IMR-90 (cell line): ENCODE measurements around the gene YBEY.

ENCODE experiments used
- BHLHE40 ChIP-seq: fragments of 150-350 bp; IDR thresholded peaks from 2 replicates; pipeline ENCODE4 v1.6.1; 2016; ENCODE audit warnings: mild to moderate bottlenecking, low read depth, low read length
- CEBPB ChIP-seq: IDR thresholded peaks from 2 replicates; pipeline ENCODE4 v1.6.1; 2012; ENCODE audit warnings: low read depth, low read length, improper control_type of control experiment
- CHD1 ChIP-seq: IDR thresholded peaks from 2 replicates; pipeline ENCODE4 v1.6.1; 2012; ENCODE audit warnings: low read depth, low read length, improper control_type of control experiment
- CTCF ChIP-seq: conservative IDR thresholded peaks from 2 replicates; pipeline ENCODE4 v1.5.1; 2012; ENCODE audit warnings: mild to moderate bottlenecking, low read depth, low read length, improper control_type of control experiment
- ELK1 ChIP-seq: fragments of 150-350 bp; IDR thresholded peaks from 2 replicates; pipeline ENCODE4 v1.6.1; 2016; ENCODE audit warnings: low read depth, mild to moderate bottlenecking, low read length, moderate library complexity, borderline replicate concordance
- FOS ChIP-seq: fragments of 150-350 bp; IDR thresholded peaks from 2 replicates; pipeline ENCODE4 v1.6.1; 2016; ENCODE audit warnings: low read depth, low read length
- MAFK ChIP-seq: IDR thresholded peaks from 2 replicates; pipeline ENCODE4 v1.6.1; 2012; ENCODE audit warnings: low read depth, low read length, improper control_type of control experiment
- MXI1 ChIP-seq: IDR thresholded peaks from 2 replicates; pipeline ENCODE4 v1.6.1; 2012; ENCODE audit warnings: low read depth, mild to moderate bottlenecking, low read length, moderate library complexity, borderline replicate concordance
- NFE2L2 ChIP-seq: fragments of 150-350 bp; IDR thresholded peaks from 2 replicates; pipeline ENCODE4 v1.6.1; 2016; ENCODE audit warnings: low read depth, mild to moderate bottlenecking, low read length
- POLR2A ChIP-seq: IDR thresholded peaks from 2 replicates; pipeline ENCODE4 v1.6.1; 2012; ENCODE audit warnings: mild to moderate bottlenecking, low read depth, low read length
- RAD21 ChIP-seq: IDR thresholded peaks from 2 replicates; pipeline ENCODE4 v1.6.1; 2012; ENCODE audit warnings: low read length, improper control_type of control experiment
- RCOR1 ChIP-seq: IDR thresholded peaks from 2 replicates; pipeline ENCODE4 v1.6.1; 2012; ENCODE audit warnings: mild to moderate bottlenecking, low read length, improper control_type of control experiment; ENCODE audit not compliant: insufficient replicate concordance
- RFX5 ChIP-seq: IDR thresholded peaks from 2 replicates; pipeline ENCODE4 v1.8.0; 2012; ENCODE audit warnings: low read depth, mild to moderate bottlenecking, low read length, moderate library complexity
- USF2 ChIP-seq: fragments of 150-350 bp; IDR thresholded peaks from 2 replicates; pipeline ENCODE4 v1.6.1; 2017; ENCODE audit warnings: mild to moderate bottlenecking, antibody characterized with exemption, low read length, low read depth

- no peak for TF ChIP-seq CTCF
- TF ChIP-seq RFX5 = no peak
- TF ChIP-seq RAD21 = no peak
- no peak for TF ChIP-seq POLR2A
- no peak for TF ChIP-seq RCOR1
- no peak for TF ChIP-seq NFE2L2
- TF ChIP-seq BHLHE40 = no peak
- no peak for TF ChIP-seq USF2
- no peak for TF ChIP-seq CEBPB
- no peak for TF ChIP-seq MXI1
- TF ChIP-seq CHD1 = no peak
- TF ChIP-seq FOS = no peak
- no peak for TF ChIP-seq ELK1
- no peak for TF ChIP-seq MAFK
Measured at GRCh38 chr21:46269466-46269865, 16.7 kb upstream of the YBEY start.
